Suppressor macrophage treated with lipopolysaccharide for 4 hours (primary cell): ENCODE results near the gene KLHL30.

ENCODE experiments used
- DNase-seq: peaks from one replicate; pipeline ENCODE4 v3.0.0-alpha.2; 2020

KLHL30 gene

DNA sequence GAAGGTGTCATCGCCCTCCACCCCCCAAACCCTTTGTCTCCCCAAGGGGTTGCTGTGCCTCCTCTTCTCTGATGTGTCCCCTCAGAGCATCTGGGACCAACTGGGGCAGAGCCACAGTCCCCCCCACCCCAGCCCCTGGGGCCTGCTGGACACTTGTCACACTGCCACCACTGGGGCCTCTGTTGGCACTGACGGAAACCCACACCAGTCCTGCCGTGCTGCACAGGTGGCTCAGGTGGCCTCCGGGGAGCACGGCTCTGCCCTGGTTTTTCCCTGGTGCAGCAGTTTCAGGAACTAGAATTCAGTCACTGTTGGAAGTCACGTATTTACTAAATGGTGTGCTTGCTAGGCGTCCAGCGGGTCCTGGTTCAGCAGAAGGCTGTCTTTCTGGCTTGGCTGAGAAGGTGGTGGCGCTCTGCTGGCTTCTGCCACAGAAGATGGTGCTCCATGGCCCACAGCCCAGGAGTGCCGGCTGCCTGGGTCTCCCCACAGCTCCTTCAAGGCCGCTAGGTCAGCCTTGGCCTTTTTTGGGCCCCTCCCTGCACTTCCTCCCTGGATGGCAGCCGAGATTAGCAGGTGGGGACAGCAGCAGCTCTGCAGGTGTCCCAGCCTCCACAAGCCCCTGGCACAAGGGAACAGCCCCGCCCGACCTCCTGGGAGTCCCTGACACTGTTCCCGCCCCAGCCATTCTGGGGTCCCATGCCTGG, 18.6 kb upstream of the KLHL30 start:
- DNase-seq = no peak

DNA sequence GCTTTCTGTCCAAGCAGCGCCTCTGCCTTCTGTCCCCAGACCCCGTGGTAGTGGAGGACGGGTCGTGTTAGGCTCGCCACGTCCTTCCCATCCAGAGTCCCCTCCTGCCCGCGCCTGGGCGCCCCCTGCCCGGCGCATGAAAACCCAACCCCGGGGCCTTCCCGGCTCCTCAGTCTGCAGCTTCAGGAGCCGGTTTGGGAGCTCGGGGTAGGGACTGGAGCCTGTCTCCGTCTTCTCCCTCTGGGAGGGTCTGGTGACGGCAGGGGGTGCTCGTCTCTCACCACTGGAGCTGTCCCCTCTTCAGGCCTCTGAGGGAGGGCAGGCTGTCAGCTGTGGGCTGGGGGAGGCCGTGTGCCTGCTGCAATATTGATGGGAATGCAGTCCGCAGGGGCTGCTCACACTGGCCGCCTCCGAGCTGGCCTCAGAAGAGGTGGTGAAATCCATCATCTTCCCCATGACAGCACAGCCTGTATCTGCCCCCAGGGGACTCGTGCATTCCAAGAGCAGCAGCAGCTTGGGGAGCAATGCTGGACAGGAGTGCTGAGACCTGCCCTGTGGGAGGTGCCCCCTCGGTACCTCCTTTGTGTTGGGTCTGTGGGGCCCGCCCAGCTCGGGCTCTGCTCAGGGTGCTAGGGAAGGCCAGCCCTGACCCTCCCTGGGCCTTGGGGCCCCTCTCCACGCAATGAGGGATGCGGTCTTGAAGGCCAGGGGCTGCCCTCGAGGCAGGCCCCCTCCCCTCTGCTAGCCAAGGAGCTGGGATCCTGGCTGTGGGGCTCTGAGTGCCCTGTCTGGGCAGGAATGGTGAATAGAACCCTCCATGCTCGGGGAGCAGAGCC, 17.8 kb upstream of the KLHL30 start:
- DNase-seq = no peak

DNA sequence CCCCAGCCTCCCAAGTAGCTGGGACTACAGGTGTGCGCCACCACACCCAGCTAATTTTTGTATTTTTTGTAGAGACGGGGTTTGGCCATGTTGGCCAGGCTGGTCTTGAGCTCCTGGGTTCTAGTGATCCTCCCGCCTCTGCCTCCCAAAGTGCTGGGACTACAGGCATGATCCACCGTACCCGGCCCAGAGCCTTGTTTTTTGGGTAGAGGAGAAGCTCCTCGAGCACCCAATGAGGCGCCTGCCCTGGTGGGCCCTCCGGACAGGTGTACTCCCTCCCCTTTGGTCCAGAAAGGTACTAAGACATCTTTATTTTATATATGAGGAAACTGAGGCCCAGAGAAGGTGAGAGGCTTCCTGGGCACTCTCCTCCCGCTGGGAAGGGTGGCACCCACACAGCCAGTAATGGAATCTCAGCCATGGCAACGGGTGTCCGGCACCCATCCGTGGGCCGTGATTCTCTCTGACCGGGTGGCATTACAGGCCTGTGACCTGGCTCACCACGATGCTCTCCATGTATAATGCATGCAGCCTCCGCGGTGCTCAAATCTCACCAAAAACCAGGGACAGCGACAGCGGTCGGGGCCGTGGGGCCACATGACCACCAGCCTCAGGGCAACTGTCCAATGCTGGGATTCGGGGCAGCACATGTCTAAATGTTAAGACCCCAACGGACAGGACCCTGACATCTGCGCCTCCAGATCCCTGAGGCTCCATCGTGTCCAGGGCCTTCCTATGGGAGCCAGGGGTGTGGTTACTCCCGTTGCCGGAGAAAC, 16.8 kb upstream of the KLHL30 start:
- DNase-seq = no peak

DNA sequence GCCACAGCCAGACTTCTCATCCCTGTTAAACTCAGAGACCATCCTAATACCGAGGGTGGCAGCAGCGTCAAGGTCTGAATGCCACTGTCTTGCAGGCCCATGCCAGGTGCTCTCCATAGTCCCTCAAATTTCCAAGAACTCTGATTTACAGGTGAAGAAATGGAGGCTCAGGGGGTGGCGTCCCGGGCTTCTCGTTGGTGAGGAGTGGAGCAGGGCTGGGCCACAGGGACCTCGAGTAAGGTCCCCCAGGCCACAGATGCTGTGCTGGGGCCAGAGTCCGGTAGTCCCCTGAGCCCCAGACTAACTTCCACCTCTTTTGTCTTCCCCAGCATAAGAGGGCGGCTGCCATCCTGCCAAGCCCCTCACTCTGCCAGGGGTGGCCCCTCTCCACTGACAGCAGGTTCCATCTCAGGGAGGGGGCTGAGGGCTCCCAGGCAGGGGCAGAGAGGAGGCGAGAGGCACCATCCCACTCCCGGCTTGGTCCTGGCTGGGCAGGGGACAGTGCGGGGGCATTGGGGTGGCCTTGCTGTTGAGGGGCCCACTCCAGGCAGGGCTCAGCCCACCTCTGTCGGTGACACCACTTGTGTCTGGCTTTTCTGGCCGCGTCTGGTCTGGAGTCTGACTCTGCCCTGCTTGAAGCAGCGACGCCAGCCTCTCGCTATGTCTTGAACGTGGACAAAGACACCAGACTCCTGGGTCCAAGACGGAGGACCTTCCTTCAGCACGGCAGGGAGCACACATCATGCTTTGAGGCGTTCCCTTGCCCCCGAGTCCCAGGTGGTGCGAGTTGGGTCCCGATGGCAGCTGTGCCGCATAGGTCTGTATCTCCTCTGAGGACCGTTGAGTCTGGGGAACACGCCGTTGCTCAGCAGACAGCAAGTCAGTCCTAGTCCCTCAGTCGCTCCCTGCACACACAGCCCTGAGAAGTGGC, 15.9 kb upstream of the KLHL30 start:
- DNase-seq = no peak

DNA sequence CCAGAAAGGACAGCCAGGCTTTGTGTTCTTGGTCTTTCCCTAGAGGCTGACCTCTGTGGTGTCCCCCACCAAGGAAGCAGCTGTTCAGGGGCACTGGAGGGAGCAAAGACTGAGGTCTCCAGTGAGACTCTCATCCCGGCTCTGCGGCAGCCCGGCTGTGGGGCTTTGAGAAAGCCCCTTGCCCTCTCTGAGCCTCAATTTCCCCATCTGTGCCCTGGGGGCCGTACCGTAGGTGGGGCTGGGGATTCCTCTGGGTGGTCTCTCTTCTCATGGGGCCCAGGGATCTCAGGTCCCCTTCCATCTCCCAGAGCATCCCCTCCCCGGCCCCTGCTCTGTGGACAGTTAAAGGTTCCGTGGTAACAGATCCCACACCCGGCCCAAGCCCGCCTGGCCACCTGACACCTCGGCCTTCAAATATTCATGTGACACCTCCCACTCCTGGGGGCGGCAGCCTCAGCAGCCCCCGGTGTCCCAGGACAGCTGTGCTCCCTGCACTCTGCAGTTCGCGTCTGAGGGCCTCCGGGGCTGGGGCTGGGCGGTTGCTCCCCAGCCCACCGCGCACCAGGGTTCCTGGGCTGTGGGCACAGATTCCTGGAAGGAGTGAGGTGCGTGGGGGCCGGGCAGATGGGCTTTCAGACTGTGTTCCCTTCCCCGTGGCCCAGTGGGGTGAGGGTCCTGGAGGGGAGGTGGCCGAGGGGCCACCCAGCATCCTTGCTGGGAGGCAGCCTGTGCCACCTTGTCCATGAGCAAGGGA, 15.1 kb upstream of the KLHL30 start:
- DNase-seq = no peak

DNA sequence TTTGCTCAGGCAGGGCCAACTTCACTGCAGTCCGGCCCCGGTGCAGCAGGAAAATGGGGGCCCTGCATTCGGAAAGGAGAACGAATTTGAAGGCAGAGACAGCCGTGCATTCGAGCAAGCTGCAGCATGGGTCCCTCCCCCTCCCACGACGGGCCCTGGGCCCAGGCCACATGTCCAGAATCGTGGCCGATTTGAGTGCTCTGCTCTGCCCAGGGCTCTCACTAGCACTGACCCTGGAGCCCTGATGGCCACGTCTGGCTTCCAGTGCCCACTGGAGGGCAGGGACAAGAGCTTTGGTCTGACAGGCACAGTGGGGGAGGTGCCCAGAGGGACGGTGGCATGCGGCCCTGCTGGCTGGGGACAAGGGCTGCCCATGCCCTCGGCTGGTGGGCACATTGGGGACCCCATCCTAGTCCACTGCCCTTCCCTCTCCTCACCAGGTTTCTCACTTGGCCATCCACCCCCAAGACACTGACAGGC, 14.4 kb upstream of the KLHL30 start:
- no peak for DNase-seq

DNA sequence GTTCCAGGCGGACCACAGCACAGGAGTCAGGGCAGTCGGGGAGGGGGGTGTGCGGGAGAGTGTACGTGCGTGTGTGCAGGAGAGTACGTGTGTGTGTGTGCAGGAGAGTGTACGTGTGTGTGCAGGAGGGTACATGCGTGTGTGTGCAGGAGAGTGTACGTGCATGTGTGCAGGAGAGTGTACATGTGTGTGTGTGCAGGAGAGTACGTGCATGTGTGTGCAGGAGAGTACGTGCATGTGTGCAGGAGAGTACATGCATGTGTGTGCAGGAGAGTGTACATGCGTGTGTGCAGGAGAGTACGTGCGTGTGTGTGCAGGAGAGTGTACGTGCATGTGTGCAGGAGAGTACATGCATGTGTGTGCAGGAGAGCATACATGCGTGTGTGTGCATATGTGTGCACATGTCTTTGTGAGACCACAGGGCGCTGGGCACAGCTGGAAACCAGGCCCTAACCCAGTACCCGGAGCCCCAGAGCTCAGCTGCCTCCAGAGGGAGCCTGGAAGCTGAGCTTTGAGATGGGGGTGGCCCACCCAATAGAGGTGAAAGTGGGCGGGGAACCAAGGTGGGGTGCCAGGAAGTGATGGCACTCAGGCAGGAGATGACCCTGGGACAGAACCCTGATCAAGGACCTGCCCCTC, 13.9 kb upstream of the KLHL30 start:
- no peak for DNase-seq

DNA sequence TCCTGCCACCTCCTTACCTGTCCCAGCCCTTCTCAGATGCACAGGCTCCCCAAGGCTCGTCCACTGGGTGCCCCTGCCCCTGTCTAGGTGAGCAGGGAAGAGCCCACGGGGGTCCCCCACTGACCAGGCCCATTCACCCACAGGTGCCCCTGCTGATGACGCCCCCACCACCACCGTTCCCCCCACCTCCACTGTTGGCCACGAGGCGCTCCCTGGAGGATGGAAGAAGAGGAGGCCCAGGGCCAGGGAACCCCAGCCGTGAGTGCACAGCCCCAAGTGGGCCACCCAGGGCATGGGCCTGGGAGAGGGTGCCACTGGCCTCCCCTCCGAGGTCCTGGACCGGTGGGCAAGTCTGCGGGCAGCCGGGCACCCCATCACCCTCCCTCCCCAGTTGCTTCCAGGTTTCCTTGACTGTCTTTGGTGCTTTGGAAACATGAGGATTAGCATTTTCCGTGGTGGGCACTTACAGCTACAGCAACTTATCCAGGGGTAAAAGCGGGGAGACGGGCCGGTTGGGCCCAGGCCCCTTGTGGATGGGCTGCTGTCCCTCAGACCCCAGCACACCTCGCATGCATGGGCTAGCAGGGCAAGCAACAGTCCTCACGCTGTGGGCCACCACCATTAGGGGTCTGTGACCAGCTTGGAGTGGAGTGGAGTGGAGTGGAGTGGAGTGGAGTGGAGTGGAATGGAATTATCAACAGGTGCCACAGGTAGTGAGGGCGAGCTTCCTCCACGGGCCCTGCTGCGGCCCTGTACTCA, 13.2 kb upstream of the KLHL30 start:
- no peak for DNase-seq

DNA sequence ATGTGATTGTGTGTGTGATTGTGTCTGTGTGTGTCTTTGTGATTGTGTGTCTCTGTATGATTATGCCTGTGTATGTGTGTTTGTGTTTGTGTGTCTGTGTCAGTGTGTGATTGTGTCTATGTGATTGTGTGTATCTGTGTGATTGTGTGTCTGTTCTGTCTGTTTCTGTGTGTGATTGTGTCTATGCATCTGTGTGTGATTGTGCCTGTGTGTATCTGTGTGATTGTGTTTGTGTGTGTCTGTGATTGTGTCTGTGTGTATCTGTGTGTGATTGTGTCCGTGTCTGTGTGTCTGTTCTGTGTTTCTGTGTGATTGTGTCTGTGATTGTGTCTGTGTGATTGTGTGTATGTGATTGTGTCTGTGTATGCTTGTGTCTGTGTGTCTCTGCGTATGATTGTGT, 12.1 kb upstream of the KLHL30 start:
- DNase-seq = no peak

DNA sequence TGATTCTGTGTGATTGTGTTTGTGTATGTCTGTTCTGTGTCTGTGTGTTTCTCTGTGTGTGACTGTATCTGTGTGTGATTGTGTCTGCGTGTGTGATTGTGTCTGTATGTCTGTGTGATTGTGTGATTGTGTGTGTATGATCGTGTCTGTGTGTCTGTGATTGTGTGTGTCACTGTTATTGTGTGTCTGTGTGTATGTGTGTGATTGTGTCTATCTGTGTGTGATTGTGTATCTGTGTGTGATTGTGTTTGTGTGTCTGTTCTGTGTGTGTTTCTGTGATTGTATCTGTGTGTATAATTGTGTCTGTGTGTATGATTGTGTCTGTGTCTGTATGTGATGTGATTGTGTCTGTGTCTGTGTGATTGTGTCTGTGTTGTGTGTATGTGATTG, 11.7 kb upstream of the KLHL30 start:
- DNase-seq = no peak

DNA sequence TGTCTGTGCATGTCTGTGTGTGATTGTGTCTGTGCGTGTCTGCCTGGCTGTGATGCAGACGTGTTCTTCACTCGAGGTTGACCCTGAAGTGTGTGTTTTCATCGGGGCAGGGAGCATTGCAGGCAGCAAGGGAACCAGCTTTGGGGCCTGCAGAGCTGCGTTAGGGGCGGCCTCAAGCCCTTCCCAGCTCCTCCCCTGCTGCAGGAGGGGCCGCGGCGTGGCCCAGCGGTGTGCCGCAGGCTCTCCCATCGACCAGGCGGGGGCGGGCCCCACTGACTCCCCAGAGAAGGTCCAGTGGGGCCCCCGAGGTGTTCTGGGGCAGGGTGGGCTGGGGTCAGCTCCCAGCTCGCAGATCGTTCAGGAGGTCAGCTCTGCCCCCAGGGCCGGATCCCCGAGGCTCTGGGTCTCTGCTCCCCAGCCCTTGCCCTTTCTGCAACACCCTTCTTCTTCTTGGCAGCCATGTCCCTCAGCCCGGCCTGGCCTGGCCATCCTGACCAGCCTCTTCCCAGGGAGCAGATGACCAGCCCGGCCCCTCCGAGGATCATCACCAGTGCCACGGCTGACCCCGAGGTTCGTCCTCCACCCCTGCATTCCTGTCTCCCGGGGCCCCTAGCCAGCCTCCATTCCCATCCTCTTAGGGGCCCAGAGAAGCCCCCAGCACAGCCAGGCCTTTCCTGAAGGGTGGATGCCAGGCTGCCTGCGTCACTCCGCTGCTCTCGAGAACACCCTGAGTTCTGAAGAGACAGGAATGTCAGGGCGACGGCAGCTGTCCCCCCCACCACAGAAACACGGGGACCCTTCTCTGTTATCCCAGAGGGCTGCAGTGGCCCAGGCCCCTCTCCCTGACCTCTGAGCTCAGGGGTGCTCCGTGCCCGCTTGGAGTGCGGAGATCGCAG, 11.1 kb upstream of the KLHL30 start:
- DNase-seq = no peak

DNA sequence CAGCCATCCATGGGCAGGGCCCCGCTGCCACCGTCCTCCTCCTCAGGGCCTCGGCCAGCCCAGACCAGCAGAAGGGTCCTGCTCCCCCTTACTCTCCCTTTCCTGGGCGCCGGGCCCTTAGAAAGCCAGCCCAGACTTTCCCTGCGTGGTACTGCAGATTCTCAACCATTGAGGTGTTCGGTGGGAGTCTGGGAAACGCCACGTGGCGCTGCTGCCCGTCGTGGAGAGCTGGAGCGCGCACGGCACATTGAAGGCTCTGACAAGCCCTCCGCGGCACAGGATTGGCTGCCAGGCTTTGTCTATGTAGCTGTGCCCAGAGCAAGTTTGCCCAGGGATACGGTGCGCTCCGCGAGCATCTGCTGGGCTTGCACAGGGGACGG, 10.4 kb upstream of the KLHL30 start:
- no peak for DNase-seq

DNA sequence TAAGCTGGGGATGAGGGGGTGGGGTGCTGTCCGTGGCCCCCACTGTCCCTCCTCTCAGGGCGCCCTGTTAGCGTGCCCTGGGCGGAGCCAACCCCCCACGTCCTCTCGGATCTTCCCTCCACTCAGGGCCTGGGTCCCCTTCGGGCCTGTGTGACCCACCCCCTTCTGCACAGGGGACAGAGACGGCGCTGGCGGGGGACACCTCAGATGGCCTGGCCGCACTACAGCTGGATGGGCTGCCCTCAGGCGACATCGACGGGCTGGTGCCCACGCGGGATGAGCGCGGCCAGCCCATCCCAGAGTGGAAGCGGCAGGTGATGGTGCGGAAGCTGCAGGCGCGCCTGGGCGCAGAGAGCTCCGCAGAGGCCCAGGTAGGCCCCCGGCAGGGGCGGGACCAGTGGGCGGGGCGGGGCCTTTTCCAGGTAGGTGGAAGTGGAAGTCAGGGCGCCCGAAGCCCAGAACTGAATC, 9.9 kb upstream of the KLHL30 start:
- DNase-seq = no peak

DNA sequence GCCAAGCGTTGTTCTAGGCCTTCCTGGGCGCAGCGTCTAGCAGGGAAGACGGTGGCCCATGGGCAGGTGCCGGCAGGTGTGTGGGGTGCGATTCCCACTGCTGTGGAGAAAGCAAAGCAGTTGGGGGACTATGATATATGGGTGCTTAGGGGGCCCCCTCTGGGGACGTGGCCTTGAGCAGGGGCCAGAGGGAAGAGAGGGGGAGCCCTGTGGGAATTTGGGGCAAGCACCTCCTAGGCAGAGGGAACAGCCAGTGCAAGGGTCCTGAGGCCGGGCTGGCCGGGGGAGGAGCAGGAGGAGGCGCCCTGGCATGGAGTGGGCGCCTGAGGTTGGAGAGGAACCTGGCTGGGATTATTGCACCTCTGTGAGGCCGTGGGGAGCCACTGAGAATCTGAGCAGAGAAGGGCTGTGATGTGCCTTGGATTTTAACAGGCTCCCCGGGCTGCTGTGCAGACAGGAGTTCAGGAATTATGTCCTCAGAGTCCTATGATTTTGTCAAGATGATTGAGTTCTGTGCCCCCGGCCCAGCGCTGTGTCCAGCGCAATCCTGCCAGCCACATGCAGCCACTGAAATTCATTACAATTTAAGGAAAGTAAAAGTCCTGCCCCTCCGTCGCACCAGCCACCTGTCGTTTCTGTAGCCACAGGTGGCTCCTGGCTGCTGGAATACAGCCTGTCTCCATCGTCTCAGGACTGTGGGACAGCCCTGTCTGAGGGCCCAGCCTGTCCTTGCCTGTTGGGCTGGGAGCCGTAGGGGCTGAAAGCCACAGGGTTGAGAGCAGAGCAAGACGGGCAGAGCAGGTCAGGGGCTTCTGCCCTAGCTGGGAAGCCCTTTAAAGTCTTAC, 9.1 kb upstream of the KLHL30 start:
- DNase-seq = no peak

DNA sequence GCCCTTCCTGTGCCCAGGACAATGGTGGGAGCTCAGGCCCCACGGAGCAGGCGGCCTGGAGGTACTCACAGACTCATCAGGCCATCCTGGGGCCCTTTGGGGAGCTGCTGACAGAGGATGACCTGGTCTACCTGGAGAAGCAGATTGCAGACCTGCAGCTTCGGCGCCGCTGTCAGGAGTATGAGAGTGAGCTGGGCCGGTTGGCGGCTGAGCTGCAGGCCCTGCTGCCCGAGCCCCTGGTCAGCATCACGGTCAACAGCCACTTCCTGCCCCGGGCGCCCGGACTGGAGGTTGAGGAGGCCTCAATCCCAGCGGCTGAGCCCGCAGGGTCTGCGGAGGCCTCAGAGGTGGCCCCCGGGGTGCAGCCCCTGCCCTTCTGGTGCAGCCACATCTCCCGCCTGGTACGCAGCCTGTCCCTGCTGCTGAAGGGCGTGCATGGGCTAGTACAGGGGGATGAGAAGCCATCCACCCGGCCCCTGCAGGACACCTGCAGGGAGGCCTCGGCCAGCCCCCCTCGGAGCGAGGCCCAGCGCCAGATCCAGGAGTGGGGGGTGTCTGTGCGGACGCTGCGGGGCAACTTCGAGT, 8.3 kb upstream of the KLHL30 start:
- no peak for DNase-seq

DNA sequence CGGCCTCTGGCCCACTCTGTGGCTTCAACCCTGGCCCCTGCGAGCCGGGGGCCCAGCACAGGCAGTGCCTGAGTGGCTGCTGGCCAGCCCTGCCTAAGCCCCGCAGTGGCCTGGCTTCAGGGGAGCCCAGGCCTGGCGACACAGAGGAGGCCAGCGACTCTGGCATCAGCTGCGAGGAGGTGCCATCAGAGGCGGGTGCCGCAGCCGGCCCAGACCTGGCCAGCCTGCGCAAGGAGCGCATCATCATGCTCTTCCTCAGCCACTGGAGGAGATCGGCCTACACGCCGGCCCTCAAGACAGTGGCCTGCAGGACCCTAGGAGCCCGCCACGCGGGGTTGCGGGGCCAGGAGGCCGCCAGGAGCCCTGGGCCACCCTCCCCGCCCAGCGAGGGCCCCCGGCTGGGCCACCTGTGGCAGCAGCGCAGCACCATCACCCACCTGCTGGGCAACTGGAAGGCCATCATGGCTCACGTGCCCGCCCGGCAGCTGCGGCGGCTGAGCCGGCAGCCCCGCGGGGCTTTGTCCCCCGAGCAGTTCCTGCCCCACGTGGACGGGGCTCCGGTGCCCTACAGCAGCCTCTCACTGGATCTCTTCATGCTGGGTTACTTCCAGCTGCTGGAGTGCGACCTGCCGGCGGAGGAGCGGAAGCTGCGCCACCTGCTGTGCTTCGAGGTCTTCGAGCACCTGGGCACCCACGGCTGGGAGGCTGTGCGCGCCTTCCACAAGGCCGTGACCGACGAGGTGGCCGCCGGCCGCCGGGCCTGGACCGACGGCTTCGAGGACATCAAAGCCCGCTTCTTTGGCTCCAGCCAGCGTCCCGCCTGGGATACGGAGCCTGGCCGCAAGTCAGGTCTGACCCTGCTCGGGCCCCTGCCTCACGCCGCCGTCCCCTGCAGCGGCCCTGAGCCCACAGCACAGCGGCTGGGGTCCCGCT, 7.5 kb upstream of the KLHL30 start:
- DNase-seq = no peak
